Peyer's patch (tissue), 4 donors: ENCODE measurements around the gene TPRG1L. TPM values are rescaled to one million over a fixed set of nuclear protein-coding genes. Genes with fewer than 3 reads are reported as not detected.

Source experiments
- DNase-seq, 3 donors: peaks; one replicate each; pipeline ENCODE4 v3.0.0-alpha.2; 2017 to 2019
- H3K27ac ChIP-seq, 4 donors: fragments of 200-600 bp; sonication (generic); one replicate each; pipeline ENCODE4 v1.5.1; 2016 to 2019
- H3K27me3 ChIP-seq, 2 donors: fragments of 200-600 bp; sonication (generic); one replicate each; pipeline ENCODE4 v1.5.1; 2019
- H3K36me3 ChIP-seq, 3 donors: fragments of 200-600 bp; sonication (generic); one replicate each; pipeline ENCODE4 v1.5.1; 2016 to 2019
- H3K4me1 ChIP-seq, 4 donors: fragments of 200-600 bp; sonication (generic); one replicate each; pipeline ENCODE4 v1.5.1; 2016 to 2019
- H3K4me3 ChIP-seq, 4 donors: fragments of 200-600 bp; sonication (generic); 1 replicate in 3 of 4; 2 replicates in 1 of 4; pipeline ENCODE4 v1.5.1; 2016 to 2019; ENCODE audit warnings: mild to moderate bottlenecking in 1 of 4
- H3K9me3 ChIP-seq, 4 donors: fragments of 200-600 bp; sonication (generic); one replicate each; pipeline ENCODE4 v1.5.1; 2016 to 2019; ENCODE audit warnings: mild to moderate bottlenecking in 1 of 4
- POLR2A ChIP-seq, 2 donors: fragments of 450-650 bp; IDR thresholded peaks; one replicate each; pipeline ENCODE4 v1.5.1; 2017; ENCODE audit warnings: antibody characterized with exemption in 2 of 2, mild to moderate bottlenecking in 2 of 2, moderate library complexity in 2 of 2
- total RNA-seq, 4 donors: library from RNA; depleted of rRNA; stranded (reverse); fragments of >200 nt; gene quantifications; one replicate each; pipeline ENCODE4 v1.1.0, GENCODE V29; 2016
- TF ChIP-seq, protein P1 (sequence below), 6 experiments: fragments of 450-650 bp in 4 of 6; fragments of 200-600 bp in 2 of 6; sonication (generic) in 1 of 6; IDR thresholded peaks; one replicate each; pipeline ENCODE4 v1.5.1; 2017 to 2019; ENCODE audit warnings: antibody characterized with exemption in 6 of 6, mild to moderate bottlenecking in 3 of 6, moderate library complexity in 1 of 6

TPRG1L gene
- total RNA-seq, 4 donors from 2014 or later: 16.5 to 93.9 (median 71.3) TPM

DNA sequence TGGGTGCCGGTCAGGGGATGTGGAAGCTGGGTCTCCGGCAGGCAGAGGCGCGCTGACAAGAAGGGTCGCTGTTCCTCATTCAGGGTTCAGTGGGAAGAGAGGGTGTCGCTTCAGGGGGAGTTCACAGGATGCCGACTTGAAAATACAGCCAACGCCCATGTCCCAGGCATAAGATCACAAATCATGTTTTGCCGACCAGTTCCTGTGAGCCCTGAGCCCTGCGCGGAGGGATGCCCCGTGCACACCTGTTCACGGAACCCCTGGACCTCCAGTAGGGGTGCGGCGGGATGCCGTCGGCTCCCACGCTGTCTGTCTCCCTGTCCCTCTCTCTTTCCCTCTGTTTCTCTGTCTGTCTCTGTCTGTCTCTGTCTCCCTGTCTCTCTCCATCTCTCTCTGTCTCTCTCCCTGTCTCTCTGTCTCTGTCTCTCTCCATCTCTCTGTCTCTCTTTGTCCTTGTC lies 54.3 kb downstream of the TPRG1L start:
- no peak for DNase-seq
- Histone ChIP-seq H3K4me1 (peaks cover 0 to 16% (median under 1%) of the 10 kb centered on the region in 4 donors), H3K36me3 (no peaks in the 10 kb centered on the region), H3K4me3 (no peak overlapping the region), H3K27ac (peak overlapping the region in 1 of 4 donors; percentile 1), H3K9me3 (no peaks in the 10 kb centered on the region), H3K27me3 (no peaks in the 10 kb centered on the region)
- TF ChIP-seq, protein P1, sequence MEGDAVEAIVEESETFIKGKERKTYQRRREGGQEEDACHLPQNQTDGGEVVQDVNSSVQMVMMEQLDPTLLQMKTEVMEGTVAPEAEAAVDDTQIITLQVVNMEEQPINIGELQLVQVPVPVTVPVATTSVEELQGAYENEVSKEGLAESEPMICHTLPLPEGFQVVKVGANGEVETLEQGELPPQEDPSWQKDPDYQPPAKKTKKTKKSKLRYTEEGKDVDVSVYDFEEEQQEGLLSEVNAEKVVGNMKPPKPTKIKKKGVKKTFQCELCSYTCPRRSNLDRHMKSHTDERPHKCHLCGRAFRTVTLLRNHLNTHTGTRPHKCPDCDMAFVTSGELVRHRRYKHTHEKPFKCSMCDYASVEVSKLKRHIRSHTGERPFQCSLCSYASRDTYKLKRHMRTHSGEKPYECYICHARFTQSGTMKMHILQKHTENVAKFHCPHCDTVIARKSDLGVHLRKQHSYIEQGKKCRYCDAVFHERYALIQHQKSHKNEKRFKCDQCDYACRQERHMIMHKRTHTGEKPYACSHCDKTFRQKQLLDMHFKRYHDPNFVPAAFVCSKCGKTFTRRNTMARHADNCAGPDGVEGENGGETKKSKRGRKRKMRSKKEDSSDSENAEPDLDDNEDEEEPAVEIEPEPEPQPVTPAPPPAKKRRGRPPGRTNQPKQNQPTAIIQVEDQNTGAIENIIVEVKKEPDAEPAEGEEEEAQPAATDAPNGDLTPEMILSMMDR (IDR thresholded peaks at IDR 0.05): no peak
- no peak for TF ChIP-seq POLR2A (IDR thresholded peaks at IDR 0.05)

Other genes with a start within 250 kb of the TPRG1L start
- 100 to 1,000 TPM in 3 of 4 donors, 10 to 100 TPM in 1; 43.7 to 225 (median 182) TPM for gene ARHGEF16, start 170.3 kb upstream of the TPRG1L start, total RNA-seq
- 10 to 100 TPM in 2 of 4 donors, 1 to 10 TPM in 2; 2.5 to 61.1 (median 11.1) TPM for gene MEGF6, start 13.5 kb upstream of the TPRG1L start, total RNA-seq
- gene WRAP73, start 25.1 kb downstream of the TPRG1L start, total RNA-seq: 10 to 100 TPM; 34.3 to 71.1 (median 49.4) TPM
- under 1 TPM in 1 of 4 donors, not detected in 3; 0.38 TPM for gene TP73, start 27.5 kb downstream of the TPRG1L start, total RNA-seq
- gene CCDC27, start 127.4 kb downstream of the TPRG1L start, total RNA-seq: not detected
- gene SMIM1, start 147.7 kb downstream of the TPRG1L start, total RNA-seq: not detected
- gene LRRC47, start 171.5 kb downstream of the TPRG1L start, total RNA-seq: 10 to 100 TPM; 31.3 to 99.0 (median 40.8) TPM
- 10 to 100 TPM; 42.9 to 64.5 (median 54.7) TPM for gene CEP104, start 232.2 kb downstream of the TPRG1L start, total RNA-seq
- gene DFFB, start 232.5 kb downstream of the TPRG1L start, total RNA-seq: 10 to 100 TPM in 3 of 4 donors, 1 to 10 TPM in 1; 6.8 to 22.8 (median 13.7) TPM